GM12878 (cell line): Measurements from ENCODE around the gene ICA1L.

Experiments
- CBX5 ChIP-seq: sonication (generic); IDR thresholded peaks from 2 replicates; pipeline ENCODE4 v1.6.1; 2016; ENCODE audit warnings: low read depth, moderate library complexity, mild to moderate bottlenecking, inconsistent platforms
- SPI1 ChIP-seq: IDR thresholded peaks from 2 replicates; pipeline ENCODE4 v1.6.1; 2011; ENCODE audit warnings: low read depth, mild to moderate bottlenecking, low read length, moderate library complexity, borderline replicate concordance; ENCODE audit not compliant: insufficient read depth
- TF ChIP-seq, protein P1 (sequence below): IDR thresholded peaks from 2 replicates; pipeline ENCODE4 v1.6.1; 2011; ENCODE audit warnings: low read depth, low read length, improper control_type of control experiment, borderline replicate concordance

DNA sequence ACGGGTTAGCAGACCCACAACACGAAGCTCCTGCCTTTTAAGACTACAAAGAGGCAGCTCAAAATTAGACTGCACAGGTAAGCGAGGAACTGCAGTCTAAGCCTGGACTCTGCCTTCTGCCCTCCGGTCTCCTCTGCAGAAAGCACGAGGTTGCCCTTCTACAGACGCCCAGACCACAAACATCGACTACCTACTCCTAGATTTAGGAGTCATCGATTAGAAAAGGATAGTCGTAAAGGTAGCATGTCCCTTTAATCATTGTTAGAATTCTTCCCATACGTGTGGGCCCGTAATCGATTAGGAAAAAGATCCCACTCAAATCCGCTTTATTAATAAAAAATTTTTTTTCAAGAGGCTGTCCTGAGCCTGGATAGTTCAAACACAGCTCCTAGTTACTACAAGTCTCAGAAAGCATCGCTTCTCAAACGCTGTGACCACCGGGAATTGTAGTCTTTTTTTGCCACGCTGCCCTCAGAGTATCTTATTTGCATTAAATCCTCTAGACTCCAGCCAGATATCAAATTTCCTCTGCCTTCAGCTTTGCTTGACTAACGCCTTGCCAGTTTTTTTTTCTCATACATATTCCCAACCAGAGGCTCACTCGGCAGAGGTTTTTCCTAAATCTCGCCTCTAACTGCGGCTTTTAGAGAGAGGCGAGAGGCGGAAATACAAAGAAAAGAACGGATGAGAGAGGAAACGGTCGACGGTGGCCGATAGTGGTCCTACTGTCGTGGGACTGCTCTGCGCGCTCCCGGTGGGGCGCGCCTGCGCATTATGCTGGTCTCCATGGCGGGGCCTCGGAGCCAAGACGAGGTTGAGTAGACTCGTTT is 40.2 kb upstream of the ICA1L start, which contains the start of the genes CARF and WDR12:
- TF ChIP-seq, protein P1, sequence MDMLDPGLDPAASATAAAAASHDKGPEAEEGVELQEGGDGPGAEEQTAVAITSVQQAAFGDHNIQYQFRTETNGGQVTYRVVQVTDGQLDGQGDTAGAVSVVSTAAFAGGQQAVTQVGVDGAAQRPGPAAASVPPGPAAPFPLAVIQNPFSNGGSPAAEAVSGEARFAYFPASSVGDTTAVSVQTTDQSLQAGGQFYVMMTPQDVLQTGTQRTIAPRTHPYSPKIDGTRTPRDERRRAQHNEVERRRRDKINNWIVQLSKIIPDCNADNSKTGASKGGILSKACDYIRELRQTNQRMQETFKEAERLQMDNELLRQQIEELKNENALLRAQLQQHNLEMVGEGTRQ, result no peak
- no peak for TF ChIP-seq SPI1
- 0 out of 2 replicates have a peak, but pooled peaks have one; percentile 26 for TF ChIP-seq CBX5
